Lung microvascular endothelial cell (primary cell): ENCODE data around the gene ARSD. TPM values are rescaled to one million over a fixed set of nuclear protein-coding genes. Genes with fewer than 3 reads are reported as not detected.
"Not testable (repeated sequence)": the region's sequence is repeated elsewhere in the genome, so short reads cannot be mapped to it uniquely, and the experiment has no call there.

Experiments
- DNase-seq, 2 donors: peaks; one replicate each; pipeline versions ENCODE4 v3.0.0 to v3.0.0-alpha.2; 2010; ENCODE audit warnings: low read depth in 2 of 2
- total RNA-seq: library from RNA; depleted of rRNA; stranded (reverse); fragments of >200 nt; gene quantifications from 2 replicates; pipeline ENCODE4 v1.2.1, GENCODE V29; 2014

Gene ARSD, protein sequence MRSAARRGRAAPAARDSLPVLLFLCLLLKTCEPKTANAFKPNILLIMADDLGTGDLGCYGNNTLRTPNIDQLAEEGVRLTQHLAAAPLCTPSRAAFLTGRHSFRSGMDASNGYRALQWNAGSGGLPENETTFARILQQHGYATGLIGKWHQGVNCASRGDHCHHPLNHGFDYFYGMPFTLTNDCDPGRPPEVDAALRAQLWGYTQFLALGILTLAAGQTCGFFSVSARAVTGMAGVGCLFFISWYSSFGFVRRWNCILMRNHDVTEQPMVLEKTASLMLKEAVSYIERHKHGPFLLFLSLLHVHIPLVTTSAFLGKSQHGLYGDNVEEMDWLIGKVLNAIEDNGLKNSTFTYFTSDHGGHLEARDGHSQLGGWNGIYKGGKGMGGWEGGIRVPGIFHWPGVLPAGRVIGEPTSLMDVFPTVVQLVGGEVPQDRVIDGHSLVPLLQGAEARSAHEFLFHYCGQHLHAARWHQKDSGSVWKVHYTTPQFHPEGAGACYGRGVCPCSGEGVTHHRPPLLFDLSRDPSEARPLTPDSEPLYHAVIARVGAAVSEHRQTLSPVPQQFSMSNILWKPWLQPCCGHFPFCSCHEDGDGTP
- 17.4 and 21.6 TPM in 2 replicates for total RNA-seq

DNA sequence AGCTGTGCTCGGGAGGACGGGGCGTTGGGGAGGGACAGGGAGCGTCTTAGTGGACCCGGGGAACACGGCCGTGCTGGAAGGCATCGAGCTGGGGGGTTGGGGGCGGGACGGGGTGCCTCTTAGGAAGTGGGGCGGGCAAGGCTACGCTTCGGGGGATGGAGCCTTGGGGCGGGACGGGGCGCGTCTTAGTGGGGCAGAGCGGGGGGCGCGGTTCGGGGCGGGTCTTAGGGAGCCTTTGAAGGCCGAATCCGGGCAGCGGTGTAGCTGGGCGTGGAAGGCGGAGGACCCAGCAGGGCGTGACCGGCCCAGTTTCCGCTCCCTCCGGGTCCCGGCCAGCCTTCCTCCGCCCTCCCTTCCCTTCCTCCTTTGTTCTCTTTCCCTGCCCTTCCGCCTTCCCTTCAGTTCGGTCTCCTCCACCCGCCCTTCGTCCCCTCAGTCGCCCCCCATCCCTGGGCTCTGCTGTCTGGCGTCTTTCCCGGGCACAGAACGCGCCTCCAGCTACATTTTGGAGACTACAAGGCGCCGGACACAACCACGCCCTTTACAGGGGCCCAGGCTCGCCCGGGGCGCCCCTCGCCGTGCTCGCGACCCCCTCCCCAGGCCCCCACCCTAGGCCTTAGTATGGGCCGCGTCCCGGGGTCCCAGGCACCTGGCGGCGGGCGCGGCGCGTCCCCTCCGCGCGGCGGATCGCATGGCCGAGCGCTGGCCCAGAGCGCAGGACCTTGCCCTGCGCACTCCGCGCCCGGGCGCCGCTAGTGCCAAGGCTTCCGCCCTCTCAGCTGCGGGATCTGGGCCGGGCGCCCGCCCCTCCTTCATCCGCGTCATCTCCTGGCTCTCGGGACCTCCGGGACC, at the start of gene ARSD:
TSS of gene ARSD (minus strand) at position 757 of the 852 bp plus-strand sequence. CDS start at position 693, 64 bp downstream.
- peak; percentile 67 to 92 for DNase-seq

DNA sequence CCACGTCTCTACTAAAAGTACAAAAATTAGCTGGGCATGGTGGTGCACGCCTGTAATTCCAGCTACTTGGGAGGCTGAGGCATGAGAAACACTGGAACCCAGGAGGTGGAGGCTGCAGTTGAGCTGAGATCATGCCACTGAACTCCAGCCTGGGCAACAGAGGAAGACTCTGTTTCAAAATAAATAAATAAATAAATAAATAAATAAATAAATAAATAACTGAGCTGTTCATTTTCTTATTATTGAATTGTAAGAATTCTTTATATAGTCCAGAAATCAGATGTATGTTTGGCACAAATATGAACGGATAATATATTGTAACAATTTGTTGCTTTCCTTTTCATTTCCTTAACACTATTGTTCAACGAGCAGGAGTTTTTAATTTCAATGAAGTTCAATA, 49.5 kb upstream of the ARSD start:
- DNase-seq, result not testable (repeated sequence)

DNA sequence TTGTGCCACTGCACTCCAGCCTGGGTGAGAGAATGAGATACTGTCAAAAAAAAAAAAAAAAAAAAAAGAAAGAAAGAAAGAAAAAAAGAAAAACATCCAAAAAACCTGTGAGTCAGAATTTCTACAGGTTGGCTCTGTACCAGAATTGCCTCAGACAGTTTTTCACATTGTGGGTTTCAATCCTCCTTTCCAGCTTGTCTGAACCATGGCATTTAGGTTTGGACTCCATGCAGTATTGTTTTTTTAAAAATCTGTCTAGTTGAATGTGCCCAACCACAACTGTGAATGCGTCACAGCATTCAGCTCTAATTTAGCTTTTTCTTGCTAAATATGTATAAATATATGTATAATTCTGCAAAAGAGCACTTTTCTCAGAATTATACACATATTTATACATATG, 45.8 kb upstream of the ARSD start:
- no peak for DNase-seq

DNA sequence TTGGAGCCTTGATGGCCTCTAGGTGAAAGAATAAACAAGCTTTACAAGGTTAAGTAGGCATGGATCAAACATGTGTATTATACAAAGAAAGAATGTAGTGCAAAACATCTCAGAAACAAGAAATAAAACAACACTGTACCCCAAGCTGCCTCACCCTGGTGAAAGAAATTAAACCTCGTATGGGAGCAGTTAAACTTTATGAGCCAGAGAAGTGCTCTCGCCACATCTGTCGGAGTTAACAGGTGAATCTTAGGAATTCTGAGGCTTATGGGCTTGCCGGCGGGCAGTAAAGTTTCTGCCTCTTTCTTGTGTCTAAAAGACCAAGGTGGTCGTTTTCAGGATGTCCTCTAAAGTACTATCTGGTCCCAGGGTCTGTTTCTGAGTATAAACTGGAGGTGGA, 43.3 kb upstream of the ARSD start:
- DNase-seq, result no peak

DNA sequence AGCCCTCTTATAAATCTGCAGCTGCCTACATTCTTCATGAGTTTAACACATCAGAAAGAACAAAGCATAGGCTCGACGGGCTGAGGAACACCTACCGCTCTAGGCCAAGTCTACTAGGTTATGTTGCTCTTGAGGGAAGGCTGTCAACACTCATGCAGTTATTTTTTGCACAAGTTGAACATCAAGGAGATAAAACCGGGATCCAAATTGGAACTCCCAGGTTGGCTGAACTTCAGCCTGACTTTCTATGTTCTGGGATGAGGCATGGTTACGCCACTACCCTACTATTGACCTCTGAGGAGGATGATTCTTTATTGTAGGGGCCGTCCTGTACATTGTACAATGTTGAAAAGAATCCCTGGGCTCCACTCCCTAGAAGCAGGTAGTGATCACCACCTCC, 39.9 kb upstream of the ARSD start:
- no peak for DNase-seq

DNA sequence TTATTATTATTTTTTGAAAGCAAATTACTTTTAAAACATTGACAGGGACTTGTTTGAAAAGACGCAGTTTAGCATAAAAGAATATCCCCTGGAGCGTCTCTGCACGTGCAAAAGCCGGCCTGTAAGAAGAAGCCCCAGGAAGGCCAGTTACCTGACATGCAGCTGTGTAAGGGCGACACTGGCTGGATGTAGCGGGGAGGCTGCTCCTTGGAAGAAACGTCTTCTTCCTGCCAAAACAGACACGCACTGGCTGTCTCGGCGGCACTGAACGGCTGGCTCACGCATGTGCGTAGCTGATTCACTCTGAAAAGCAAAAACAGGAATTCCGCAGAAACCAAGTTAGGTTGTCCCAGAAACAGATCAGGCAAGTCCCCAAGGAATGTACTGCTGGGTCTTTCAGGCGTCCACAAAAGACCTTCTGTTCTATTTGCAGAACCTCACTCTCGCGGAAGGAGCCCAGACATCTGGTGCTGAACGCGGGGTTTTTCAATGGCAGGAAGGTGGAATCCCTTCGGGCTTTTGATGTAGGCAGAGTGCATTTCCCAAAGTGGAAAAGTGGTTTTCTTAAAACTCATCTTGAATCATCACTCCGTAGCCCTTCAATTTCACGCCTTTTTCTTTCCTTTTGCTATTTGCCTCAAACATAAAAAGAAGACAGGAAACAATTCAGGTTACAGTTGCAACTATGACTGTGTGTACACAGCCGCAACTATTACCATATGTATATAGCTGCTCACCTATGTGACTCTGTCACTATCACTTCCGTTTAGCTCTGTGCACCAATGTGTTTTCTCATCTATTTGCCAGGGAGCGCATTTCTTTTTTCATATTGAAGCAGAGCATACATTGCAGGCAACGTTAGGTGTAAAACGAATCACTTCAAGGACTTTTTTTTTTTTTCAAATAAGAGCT, 39.1 kb upstream of the ARSD start:
- DNase-seq, result peak in 1 of 2 donors; percentile 56

DNA sequence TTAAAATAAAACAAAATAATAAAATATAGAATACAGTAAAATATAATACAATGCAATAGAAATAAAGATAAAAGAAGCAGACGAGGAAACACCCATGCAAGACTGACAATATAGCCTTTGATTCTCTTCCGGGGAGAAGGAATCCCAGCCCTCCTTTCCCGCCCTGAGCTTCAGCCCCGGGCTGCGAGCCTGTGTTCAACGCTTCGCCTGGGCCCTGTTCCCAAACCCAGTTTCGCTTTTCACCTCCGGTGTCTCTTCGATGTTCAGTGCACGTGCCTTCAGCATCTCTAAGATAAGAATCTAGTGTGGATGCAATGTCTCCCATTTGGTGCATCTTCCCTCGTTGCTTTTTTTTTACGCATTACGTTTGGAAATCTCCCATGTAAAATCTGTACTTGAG, 38.4 kb upstream of the ARSD start:
- DNase-seq, result no peak

DNA sequence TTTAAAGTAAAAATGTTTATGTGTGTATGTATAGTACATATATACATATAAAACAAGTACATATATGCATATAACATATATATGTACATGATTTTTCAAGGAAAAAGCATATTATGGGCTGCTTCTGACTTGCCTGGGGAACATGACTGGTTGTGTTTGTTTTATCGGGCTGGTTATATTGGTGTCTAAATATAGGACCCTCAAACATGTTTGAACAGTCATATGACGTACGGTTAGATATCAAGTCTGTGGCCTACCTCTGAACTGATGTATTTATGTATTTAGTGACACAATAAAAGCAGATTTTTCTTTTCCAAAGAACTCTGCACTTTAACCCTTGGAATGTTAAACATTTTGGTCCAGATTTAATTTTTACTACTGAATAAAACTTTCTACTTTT, 37.9 kb upstream of the ARSD start:
- no peak for DNase-seq

DNA sequence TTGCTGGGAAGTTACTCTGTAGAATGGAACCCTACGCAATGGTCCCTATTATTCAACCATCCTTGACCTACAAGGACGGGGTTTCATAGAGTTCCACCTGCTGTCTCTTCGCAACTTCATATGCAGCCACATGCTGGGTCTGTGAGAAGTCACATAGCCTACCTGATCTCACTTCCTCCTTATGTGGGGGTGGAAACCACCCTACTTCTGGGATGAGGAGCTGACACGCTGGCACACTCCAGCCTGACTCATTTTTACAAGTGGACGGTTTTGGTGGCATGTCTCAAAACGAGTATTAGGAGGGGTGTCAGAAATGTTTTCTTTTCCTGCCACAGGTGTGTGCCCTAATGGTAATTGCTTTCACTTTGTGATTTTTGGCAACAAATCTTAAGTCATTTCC, 36.8 kb upstream of the ARSD start:
- no peak for DNase-seq

DNA sequence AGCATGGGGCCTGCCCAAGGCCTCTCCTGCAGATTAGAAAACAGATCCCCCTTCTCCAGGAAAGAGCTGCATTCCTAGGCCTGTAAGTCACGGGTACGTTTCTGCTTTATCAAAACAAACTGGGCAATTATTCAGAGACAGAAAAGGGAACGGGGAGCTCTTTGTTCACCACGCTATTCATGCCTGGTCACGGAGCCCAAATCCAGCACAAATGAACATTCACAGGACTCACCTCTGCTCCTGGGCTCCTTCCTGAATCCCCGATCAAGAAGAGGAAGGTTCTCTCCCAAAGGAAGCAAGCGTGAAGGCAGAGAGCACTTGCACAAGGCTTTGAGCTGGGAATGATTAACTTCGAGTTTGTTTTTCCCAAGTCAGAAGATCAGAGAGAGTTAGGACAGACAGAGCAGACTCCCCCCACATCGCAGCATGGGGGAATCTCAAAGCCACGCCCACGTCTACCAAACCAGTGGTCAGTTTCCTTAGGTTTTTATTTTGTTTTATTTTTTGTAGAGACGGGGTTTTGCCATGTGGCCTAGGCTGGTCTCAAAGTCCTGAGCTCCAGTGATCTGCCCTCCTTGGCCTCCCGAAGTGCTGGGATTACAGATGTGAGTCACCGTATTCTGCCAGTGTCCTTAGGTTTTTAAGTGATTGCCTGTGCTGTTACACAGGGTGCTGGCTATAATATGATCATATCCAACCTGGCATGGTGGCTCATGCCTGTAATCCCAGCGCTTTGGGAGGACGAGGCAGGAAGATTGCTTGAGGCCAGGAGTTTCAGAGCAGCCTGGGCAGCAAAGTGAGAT, 35.1 kb upstream of the ARSD start:
- peak; percentile 39 to 43 for DNase-seq

DNA sequence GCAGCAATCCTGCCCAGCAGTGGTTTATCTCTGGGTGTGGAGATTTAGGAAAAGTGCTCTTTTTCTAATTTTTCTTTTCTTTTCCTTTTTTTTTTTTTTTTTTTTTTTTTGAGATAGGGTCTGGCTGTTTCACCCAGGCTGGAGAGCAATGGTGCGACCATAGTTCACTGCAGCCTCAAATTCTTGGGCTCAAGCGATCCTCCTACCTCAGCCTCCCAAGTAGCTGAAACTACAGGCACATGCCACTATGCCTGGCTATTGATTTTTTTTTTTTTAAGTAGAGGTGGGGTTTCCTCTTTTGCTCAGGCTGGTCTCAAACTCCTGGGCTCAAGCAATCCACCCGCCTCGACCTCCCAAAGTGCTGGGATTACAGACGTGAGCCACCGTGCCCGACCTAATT, 34.3 kb upstream of the ARSD start:
- DNase-seq, result not testable (repeated sequence)

DNA sequence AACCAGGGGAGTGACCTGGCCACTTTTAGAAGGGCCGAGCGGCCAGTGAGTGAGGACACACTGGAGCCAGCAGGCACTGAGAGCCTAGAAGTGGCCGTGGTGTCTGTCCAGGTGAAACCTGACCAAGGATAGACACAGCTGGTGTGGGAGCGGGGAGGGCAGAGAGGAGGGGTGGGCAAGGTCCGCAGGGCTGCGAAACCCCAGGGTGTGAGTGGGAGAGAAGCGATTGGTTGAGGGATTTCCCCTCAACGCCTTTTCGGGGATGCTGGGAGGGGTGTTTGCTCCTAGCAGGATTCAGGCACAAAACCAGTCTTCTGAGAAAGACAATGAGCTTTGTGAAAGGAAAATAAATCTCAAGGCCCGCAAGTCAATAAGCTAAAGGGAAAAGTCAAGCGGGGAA, 33.2 kb upstream of the ARSD start:
- DNase-seq, result no peak

DNA sequence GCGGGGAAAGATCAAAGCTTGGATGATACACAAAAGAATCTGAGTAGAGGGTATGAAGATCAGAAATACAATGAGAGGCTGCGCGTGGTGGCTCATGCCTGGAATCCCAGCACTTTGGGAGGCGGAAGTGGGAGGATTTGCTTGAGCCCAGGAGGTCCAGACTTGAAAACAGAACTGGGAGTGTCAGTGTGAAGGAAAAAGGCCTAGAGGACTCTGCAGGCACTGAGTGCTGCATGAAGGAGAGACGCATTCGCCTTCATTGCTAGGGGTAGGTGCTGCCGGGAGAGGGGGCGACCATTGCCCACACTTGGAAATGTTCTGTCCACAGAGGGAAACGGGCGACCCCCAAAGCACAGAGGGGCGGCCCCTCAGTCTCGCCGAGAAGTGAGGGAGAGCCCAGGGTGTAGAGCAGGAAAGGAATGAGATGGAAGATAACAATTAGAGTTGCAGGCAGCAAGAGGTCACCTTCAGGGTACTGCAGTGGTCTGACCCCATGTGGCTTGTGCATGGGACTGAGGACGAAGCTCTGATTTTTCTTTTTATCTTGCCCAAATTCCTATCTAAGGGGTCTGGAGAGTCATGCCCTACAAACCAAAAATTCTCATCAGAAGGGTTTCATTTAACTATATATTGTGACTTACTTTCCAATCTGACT, 31.8 kb upstream of the ARSD start:
- no peak for DNase-seq

DNA sequence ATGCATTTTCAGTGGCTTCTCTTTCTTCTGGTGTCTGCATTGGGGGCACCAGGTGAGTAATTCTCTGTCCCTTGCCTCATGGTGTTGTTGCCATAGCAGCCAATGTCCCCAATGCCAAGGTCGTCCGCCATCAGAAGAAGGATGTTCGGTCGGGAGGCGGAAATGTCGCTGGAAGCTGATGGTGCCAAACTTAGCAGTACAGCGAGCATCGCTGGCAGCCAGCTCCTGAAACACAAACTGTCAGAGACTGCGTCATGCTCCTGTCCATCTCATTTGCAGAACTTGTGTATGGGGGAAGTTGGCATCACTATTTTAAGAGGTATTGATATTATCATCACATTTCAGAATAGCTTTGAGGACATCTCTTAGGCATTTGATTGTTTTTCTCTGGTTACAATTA, 29.1 kb upstream of the ARSD start:
- DNase-seq, result peak in 1 of 2 donors; percentile 6

DNA sequence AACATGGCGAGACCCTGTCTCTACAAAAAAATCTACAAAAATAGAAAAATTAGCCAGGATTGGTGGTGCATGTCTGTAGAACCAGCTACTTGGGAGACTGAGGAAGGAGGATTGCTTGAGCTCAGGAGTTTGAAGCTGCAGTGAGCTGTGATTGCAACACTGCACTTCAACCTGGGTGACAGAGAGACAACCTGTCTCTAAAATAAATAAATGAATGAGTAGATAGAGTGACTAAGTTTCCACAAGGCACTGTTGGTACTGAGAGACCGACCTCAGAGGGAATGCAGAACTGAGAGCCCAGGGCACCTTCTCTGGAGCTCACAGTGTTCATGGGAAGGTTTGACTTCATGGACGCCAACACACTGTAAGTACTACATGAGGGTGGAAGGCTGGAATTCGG, 26.7 kb upstream of the ARSD start:
- no peak for DNase-seq

DNA sequence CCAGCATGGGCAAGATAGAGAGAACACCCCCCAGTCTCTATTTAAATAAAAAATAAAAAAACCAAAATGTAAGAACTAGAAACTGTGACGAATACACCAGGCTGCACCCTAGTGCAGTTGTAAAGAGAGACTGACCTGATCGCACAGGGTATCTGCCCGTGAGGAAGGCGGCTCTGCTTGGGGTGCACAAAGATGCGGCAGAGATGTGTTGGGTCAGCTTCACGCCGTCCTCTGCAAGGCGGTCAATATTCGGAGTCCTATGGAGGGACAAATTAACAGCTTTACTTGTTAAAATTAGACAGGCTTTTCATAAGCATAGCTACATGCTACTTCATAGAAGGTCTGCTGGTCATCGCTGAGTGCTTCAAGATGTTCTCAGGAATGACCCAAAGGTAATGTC, 26.1 kb upstream of the ARSD start:
- no peak for DNase-seq

DNA sequence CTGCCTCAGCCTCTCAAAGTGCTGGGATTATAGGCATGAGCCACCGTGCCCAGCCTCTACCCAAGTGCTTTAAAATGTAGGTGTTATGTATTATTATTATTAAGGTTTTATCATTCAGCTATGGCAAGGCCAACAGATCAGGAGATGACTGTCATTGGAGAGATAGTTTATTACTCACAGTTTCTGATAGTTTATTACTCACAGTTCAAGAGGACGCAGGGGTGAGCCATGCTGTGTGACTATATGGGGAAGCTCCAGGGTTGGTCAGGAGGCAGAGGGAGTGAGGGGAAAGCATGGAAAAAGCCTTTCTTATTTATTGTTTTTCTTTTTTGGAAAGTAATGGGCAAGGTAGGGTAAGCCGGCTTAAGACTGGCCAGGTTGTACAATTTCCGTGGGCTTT, 25.4 kb upstream of the ARSD start:
- no peak for DNase-seq

DNA sequence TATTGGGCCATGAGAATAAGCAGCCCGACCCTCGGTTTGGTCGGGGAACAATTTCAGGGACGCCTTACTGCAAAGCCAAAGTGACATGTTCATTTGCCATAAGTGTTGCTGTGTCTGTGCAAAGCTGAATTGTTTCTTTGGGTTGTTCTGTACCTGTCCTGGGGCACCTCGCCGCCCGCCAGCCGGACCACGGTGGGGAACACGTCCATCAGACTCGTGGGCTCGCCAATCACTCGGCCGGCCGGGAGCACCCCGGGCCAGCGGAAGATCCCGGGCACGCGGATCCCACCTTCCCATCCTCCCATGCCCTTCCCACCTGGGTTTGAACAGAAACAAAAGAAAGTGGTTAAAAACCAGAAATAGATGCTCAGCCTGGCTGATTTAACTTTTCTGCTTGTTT, 8.8 kb upstream of the ARSD start:
- DNase-seq, result not testable (repeated sequence)

DNA sequence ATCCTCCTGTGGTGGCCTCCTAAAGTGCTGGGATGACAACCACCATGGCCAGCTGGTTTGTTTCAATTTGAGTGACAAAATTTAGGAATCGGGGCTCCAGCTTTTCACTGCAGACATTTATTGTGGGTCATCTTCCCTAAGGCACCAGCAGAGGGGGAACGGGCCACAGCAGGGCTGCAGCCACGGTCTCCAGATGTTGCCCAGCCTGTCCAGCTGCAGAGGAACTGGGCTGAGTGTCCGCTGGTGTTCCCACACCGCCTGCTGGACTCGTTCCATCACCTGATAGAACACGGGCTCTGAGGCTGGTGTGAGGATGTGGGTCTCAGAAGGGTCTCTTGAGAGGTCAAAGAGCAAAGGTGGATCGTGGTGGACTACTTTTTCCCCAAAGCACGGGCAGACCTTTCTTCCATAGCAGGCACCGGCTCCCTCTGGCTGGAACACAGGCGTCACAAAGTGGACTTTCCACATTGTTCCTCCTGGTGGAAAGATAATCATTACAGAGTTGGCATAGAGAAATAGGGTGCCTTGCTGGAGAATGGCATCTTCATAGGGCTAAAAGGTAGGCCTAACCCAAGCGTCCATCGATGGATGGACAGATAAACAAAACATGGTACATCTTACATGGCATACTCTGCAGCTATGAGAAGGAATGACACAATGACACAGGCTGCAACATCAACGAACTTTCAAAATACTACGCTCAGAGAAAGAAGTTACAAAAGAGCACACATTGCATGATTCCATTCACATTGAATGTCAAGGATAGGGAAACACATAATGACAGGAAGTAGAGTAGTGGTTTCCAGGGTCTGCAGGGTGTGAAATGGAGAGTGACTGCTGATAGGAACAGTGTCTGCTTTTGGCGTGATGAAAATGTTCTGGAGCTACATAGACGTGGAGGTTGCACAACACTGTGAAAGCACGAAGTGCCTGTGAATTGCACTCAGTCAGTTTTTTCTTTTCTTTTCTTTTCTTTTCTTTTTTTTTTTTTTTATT, 5.9 kb upstream of the ARSD start:
- peak in 1 of 2 donors; percentile 10 for DNase-seq
